Stimulated activated naive CD8-positive, alpha-beta T cell treated with anti-CD3 and anti-CD28 coated beads, Interleukin-15, amount 100 ng/mL, for 72 hours (primary cell): ENCODE results near the gene RGPD6.
"Not testable (repeated sequence)": the region's sequence is repeated elsewhere in the genome, so short reads cannot be mapped to it uniquely, and the experiment has no call there.

Experiments
- ATAC-seq: fragments of 150-1000 bp; cut with Tn5 transposase; 2 replicates; pipeline ENCODE4 v1.10.0; 2021; ENCODE audit warnings: mild to moderate bottlenecking, moderate library complexity
- DNase-seq, 2 donors: peaks; one replicate each; pipeline ENCODE4 v3.0.0; 2021 to 2022
- H3K27ac Mint-ChIP-seq, 2 donors: one replicate each; pipeline ENCODE4 v1.8.0; 2022; ENCODE audit warnings: mild to moderate bottlenecking in 2 of 2, mixed read lengths in 2 of 2, moderate library complexity in 2 of 2
- H3K27me3 Mint-ChIP-seq: one replicate; pipeline ENCODE4 v1.8.0; 2022; ENCODE audit warnings: mixed read lengths
- H3K4me1 Mint-ChIP-seq: one replicate; pipeline ENCODE4 v1.8.0; 2022; ENCODE audit warnings: mild to moderate bottlenecking, mixed read lengths
- H3K4me3 Mint-ChIP-seq, 2 donors: one replicate each; pipeline ENCODE4 v1.8.0; 2022; ENCODE audit warnings: mild to moderate bottlenecking in 2 of 2, mixed read lengths in 2 of 2, moderate library complexity in 1 of 2
- H3K9me3 Mint-ChIP-seq, 2 donors: one replicate each; pipeline ENCODE4 v1.8.0; 2022; ENCODE audit warnings: mixed read lengths in 2 of 2

The RGPD6 gene

GRCh38 chr2:110499755-110500377, 77.2 kb downstream of the RGPD6 start:
- H3K9me3 Mint-ChIP-seq, DNase-seq, H3K27me3 Mint-ChIP-seq, H3K27ac Mint-ChIP-seq, H3K4me3 Mint-ChIP-seq, H3K4me1 Mint-ChIP-seq: not testable (repeated sequence)
- ATAC-seq, result peak; percentile 79

GRCh38 chr2:110496027-110496426, 81.0 kb downstream of the RGPD6 start:
- not testable (repeated sequence) for H3K4me1 Mint-ChIP-seq, H3K27me3 Mint-ChIP-seq, H3K27ac Mint-ChIP-seq, ATAC-seq, H3K4me3 Mint-ChIP-seq, H3K9me3 Mint-ChIP-seq, DNase-seq

- not testable (repeated sequence) for H3K27me3 Mint-ChIP-seq, ATAC-seq
Measured at GRCh38 chr2:110494488-110494887, 82.5 kb downstream of the RGPD6 start.

GRCh38 chr2:110488991-110489390, 88.0 kb downstream of the RGPD6 start:
- DNase-seq, H3K9me3 Mint-ChIP-seq, ATAC-seq, H3K27ac Mint-ChIP-seq, H3K4me3 Mint-ChIP-seq, H3K4me1 Mint-ChIP-seq, H3K27me3 Mint-ChIP-seq: not testable (repeated sequence)

More at GRCh38 chr2:110494488-110494887, 82.5 kb downstream of the RGPD6 start:
- H3K27ac Mint-ChIP-seq, H3K4me3 Mint-ChIP-seq, H3K4me1 Mint-ChIP-seq, DNase-seq, H3K9me3 Mint-ChIP-seq: not testable (repeated sequence)

- H3K9me3 Mint-ChIP-seq, H3K27me3 Mint-ChIP-seq, ATAC-seq, H3K4me1 Mint-ChIP-seq, DNase-seq, H3K27ac Mint-ChIP-seq, H3K4me3 Mint-ChIP-seq: not testable (repeated sequence)
Measured at GRCh38 chr2:110482697-110483096, 94.3 kb downstream of the RGPD6 start.

GRCh38 chr2:110481200-110481599, 95.8 kb downstream of the RGPD6 start:
- H3K27ac Mint-ChIP-seq, result not testable (repeated sequence)
- peak; percentile 68 for ATAC-seq

GRCh38 chr2:110480084-110480483, 96.9 kb downstream of the RGPD6 start:
- H3K27ac Mint-ChIP-seq, ATAC-seq, H3K27me3 Mint-ChIP-seq, H3K4me1 Mint-ChIP-seq, H3K9me3 Mint-ChIP-seq, DNase-seq, H3K4me3 Mint-ChIP-seq: not testable (repeated sequence)

More at GRCh38 chr2:110481200-110481599, 95.8 kb downstream of the RGPD6 start:
- DNase-seq, H3K27me3 Mint-ChIP-seq, H3K4me3 Mint-ChIP-seq, H3K4me1 Mint-ChIP-seq, H3K9me3 Mint-ChIP-seq: not testable (repeated sequence)

GRCh38 chr2:110477370-110477769, 99.7 kb downstream of the RGPD6 start:
- not testable (repeated sequence) for DNase-seq, ATAC-seq, H3K27ac Mint-ChIP-seq, H3K4me3 Mint-ChIP-seq, H3K4me1 Mint-ChIP-seq, H3K27me3 Mint-ChIP-seq, H3K9me3 Mint-ChIP-seq

GRCh38 chr2:110476952-110477351, 100.1 kb downstream of the RGPD6 start:
- H3K9me3 Mint-ChIP-seq, H3K4me3 Mint-ChIP-seq, H3K27ac Mint-ChIP-seq, ATAC-seq, H3K27me3 Mint-ChIP-seq, DNase-seq, H3K4me1 Mint-ChIP-seq: not testable (repeated sequence)

- not testable (repeated sequence) for DNase-seq, H3K4me1 Mint-ChIP-seq, ATAC-seq, H3K4me3 Mint-ChIP-seq, H3K27me3 Mint-ChIP-seq, H3K9me3 Mint-ChIP-seq, H3K27ac Mint-ChIP-seq
Measured at GRCh38 chr2:110475627-110476359, 101.2 kb downstream of the RGPD6 start.

GRCh38 chr2:110474898-110475297, 102.1 kb downstream of the RGPD6 start:
- H3K27ac Mint-ChIP-seq, H3K27me3 Mint-ChIP-seq, H3K9me3 Mint-ChIP-seq, H3K4me3 Mint-ChIP-seq, DNase-seq, H3K4me1 Mint-ChIP-seq: not testable (repeated sequence)
- ATAC-seq, result peak; percentile 100

GRCh38 chr2:110473059-110473358, 104.0 kb downstream of the RGPD6 start:
- not testable (repeated sequence) for DNase-seq, H3K4me3 Mint-ChIP-seq, H3K27ac Mint-ChIP-seq, H3K27me3 Mint-ChIP-seq, H3K9me3 Mint-ChIP-seq, H3K4me1 Mint-ChIP-seq, ATAC-seq

GRCh38 chr2:110472171-110473058, 104.6 kb downstream of the RGPD6 start, which contains the start of gene LIMS4:
Gene LIMS4, minus strand, starts transcription at chr2:110472816. Its CDS starts 38 bp downstream, at chr2:110472778.
- H3K9me3 Mint-ChIP-seq, H3K4me1 Mint-ChIP-seq, DNase-seq, H3K27me3 Mint-ChIP-seq, H3K4me3 Mint-ChIP-seq, H3K27ac Mint-ChIP-seq, ATAC-seq: not testable (repeated sequence)

GRCh38 chr2:110468921-110469320, 108.1 kb downstream of the RGPD6 start:
- H3K27ac Mint-ChIP-seq, H3K4me1 Mint-ChIP-seq, H3K9me3 Mint-ChIP-seq, ATAC-seq, H3K27me3 Mint-ChIP-seq, DNase-seq, H3K4me3 Mint-ChIP-seq: not testable (repeated sequence)

GRCh38 chr2:110465312-110465711, 111.7 kb downstream of the RGPD6 start:
- not testable (repeated sequence) for H3K27ac Mint-ChIP-seq, DNase-seq, H3K4me1 Mint-ChIP-seq, H3K9me3 Mint-ChIP-seq, H3K27me3 Mint-ChIP-seq, H3K4me3 Mint-ChIP-seq, ATAC-seq
